ENCODE results near the gene CACNA1G.

Gene CACNA1G

GRCh38 chr17:50590946-50591737 is 30.6 kb downstream of the CACNA1G start:
- DNase-seq, result no peak

DNA sequence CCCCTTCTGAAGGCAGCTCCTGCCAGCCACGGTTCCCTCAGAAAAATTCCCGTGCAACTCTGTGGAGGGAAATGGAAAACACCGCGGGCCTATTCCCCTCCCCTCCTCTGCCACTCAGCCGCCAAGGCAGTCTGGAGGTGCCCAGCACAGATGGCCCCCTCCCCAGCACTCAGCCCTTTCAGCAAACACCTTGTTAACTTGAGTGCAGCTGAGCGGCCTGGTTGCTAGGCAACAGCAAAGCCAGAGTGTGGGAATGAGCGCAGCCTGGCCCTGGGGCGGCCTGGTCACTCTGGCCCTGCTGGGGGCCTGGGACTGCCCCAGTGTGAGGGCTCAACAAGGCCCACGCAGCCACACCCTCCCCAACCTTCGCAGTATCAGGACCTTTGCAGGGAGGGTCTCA is 32.8 kb downstream of the CACNA1G start:
- no peak for DNase-seq

DNA sequence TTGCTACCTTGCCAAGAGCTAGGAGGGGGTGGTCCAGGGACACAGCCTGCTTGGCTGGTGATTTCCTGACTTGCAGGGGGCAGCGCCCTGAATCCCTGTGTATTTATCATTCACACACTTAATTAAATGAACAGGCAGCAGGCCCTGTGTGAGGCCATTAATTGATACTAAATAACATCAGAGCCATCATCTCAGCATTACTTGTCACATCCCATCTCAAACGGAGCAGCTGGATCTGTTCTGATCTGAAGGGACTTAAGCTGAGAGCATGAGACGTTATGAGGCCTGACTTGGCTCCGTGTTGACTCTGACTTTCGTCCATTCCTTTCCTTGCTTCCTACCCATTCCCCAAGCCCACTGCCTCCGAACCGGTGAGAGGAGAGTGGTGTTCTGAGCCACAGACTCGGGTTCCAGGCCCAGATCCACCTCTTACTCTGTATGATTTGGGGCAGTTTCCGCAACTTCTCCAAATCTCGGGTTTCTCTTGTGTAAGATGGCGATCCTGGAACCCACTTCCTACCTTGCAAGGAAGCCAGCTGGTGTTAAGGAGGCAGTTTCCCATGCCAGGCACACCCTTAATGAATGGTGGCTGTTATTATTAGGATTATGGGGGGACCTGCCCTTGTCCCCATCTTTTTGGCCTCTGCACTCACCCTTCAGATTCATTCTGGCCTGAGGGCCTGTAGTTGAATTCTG is 33.8 kb downstream of the CACNA1G start:
- DNase-seq, result no peak

- no peak for DNase-seq
Observed at GRCh38 chr17:50594892-50595291, 34.4 kb downstream of the CACNA1G start.

- no peak for DNase-seq
Observed at GRCh38 chr17:50596191-50597037, 35.9 kb downstream of the CACNA1G start.

DNA sequence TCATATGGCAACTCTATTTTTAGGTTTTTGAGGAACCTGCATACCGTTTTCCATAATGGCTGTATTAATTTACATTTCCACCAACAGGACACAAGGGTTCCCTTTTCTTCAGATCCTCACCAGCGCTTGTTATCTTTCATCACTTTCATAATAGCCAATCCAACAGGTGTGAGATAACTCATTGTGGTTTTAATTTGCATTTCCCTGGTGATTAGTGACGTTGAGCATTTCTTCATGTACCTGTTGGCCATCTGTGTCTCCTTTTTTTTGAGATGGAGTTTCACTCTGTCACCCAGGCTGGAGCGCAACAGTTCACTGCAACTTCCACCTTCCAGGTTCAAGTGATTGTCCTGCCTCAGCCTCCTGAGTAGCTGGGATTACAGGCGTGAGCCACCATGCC is 38.0 kb downstream of the CACNA1G start:
- DNase-seq, result no peak

DNA sequence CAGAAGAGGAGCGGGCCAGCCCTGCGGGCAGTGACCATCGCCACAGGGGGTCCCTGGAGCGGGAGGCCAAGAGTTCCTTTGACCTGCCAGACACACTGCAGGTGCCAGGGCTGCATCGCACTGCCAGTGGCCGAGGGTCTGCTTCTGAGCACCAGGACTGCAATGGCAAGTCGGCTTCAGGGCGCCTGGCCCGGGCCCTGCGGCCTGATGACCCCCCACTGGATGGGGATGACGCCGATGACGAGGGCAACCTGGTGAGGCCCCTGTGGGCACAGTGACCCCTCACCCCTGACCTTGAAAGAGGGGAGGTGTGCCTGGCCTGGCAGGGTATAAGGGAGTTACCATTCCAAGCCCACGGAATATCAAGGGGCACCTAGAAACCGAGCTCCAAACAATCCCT is 39.1 kb downstream of the CACNA1G start:
- DNase-seq, result no peak

GRCh38 chr17:50601823-50602375 is 41.4 kb downstream of the CACNA1G start:
- no peak for DNase-seq

DNA sequence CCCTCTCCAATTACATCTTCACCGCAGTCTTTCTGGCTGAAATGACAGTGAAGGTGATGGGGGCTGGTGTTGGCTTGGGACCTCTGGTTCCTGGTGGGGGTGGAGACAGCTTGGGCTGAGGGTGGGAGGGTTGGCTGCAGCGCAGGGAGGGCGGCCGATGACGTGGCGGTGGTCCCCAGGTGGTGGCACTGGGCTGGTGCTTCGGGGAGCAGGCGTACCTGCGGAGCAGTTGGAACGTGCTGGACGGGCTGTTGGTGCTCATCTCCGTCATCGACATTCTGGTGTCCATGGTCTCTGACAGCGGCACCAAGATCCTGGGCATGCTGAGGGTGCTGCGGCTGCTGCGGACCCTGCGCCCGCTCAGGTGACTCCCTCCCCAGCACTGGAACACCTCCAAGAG is 42.3 kb downstream of the CACNA1G start:
- DNase-seq, result no peak

DNA sequence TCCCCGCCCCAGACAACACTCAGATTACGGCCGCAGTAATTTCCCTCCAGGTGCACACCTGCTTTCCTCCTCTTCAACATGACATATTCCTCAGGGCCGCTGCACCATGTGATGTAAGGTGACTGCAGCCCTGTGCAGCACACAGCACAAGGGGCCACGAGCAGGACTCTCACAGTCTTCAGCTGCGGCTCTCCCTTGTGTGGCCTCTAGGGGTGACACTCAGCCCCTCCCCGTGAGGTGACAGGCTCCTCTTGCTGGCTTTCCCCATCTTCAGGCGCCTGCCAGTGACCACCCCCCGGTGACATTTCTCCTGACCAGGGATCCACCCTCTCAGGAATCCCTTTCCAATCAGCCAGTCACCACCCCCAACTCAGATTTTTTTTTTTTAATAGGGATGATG is 42.8 kb downstream of the CACNA1G start:
- DNase-seq, result no peak

DNA sequence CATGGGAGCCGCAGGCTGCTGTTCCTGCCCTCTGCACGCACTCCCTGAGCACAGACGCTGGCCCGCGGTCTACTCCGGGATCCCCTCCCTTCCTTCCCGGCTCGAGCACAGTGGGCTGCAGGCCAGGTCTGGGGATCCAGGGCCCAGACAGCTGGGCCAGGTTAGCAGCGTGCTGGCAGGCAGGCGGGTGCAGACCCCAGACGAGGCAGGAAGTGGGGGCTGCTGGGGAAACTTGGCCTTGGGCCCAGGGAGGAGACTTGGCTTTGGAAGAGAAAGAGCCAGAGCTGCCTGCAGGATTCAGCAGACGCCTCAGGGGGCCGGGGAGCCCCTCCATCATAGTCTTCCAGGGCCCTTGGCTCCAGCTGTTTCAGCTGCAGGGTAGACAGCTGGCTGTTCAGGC is 44.0 kb downstream of the CACNA1G start:
- DNase-seq, result no peak

DNA sequence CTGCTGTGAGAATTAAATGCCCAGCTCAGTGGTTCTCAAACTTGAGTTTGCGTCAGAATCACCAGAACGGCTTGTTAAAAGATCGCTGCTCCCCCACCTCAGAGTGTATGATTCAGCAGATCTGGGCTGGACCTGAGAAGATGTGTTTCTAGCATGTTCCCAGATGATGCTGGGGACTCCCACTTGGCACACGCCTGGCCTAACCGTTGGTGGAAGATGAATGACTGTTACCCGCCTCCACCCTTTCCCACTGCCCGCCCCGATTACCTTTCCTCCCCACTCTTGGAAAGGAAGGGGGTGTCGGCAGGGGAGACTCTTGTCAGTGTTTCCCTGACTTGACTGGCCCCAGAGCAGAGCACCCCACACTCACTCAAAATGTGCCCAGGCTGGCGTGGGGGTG is 44.9 kb downstream of the CACNA1G start:
- DNase-seq, result no peak

- DNase-seq, result no peak
Observed at GRCh38 chr17:50607522-50608175, 47.1 kb downstream of the CACNA1G start.

- no peak for DNase-seq
Observed at GRCh38 chr17:50608700-50609379, 48.3 kb downstream of the CACNA1G start.

GRCh38 chr17:50609380-50610074 is 49.0 kb downstream of the CACNA1G start:
- DNase-seq, result no peak

- no peak for DNase-seq
Observed at GRCh38 chr17:50611634-50612033, 51.1 kb downstream of the CACNA1G start.

GRCh38 chr17:50612281-50612680 is 51.8 kb downstream of the CACNA1G start:
- DNase-seq, result no peak

GRCh38 chr17:50613007-50613992 is 52.8 kb downstream of the CACNA1G start:
- no peak for DNase-seq

DNA sequence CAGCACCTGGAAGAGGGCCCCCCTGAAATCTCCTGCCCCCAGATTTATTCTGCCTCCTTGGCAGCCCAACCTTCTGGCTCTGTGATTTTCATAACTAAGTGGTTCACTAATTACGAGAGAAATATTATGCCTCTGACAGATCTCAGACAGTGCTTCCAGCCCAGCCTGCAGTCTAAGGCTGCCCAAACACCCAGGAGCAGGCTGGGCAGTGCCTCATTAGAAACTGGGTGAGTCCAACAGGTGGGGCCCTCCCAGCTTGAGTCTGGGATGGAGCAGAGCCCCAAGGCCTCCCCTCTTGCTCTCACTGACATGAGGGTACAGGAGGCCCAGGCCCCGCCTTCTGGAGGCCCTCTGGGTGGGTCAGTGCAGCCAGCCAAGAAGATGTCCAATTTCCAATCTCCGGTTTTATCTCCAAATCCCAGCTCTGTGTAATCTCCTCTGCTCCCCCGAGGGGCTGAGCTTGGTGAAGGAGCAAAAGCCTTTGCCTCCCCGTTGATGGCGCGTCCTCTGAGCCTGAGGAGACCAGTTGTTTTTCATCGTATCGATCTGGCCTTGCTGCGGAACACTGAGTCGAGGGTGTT is 54.0 kb downstream of the CACNA1G start:
- no peak for DNase-seq

- no peak for DNase-seq
Observed at GRCh38 chr17:50615828-50616227, 55.3 kb downstream of the CACNA1G start.

Measured in GDM1 (cell line).